Measurements from ENCODE around the gene CTSG.
"Not testable (repeated sequence)": the region's sequence is repeated elsewhere in the genome, so short reads cannot be mapped to it uniquely, and the experiment has no call there.

The CTSG gene

GRCh38 chr14:24565766-24566165 is 10.3 kb downstream of the CTSG start:
- Histone ChIP-seq H3K79me2 (ENCODE audit: low read length) (no peaks in the 10 kb centered on the region), H3K27ac (ENCODE audit: low read length) (no peak overlapping the region), H3K9ac (ENCODE audit: low read length) (no peak overlapping the region), H3K4me1 (ENCODE audit: low read length) (no peaks in the 10 kb centered on the region), H3K4me2 (ENCODE audit: low read length) (no peak overlapping the region), H3K4me3 (ENCODE audit: low read length) (no peak overlapping the region), H3K9me3 (ENCODE audit: insufficient read depth, low read length) (no peaks in the 10 kb centered on the region), H4K20me1 (ENCODE audit: insufficient read depth, low read length) (no peaks in the 10 kb centered on the region), H2AFZ (ENCODE audit: low read depth, low read length) (no peak overlapping the region), H3K27me3 (ENCODE audit: low read depth, low read length) (no peaks in the 10 kb centered on the region), H3K36me3 (replicated peaks; ENCODE audit: low read depth, low read length) (no peaks in the 10 kb centered on the region)
- TF ChIP-seq EZH2phosphoT487 (IDR thresholded peaks at IDR 0.05; ENCODE audit: low read depth) (no peak), CTCF (IDR thresholded peaks at IDR 0.05; ENCODE audit: low read depth, low read length) (no peak)

- no peak overlapping the region for H3K4me2 ChIP-seq (ENCODE audit: low read length)
- no peak for TF ChIP-seq EZH2phosphoT487 (IDR thresholded peaks at IDR 0.05; ENCODE audit: low read depth)
- no peak for TF ChIP-seq CTCF (IDR thresholded peaks at IDR 0.05; ENCODE audit: low read depth, low read length)
- H3K27ac ChIP-seq (ENCODE audit: low read length): no peak overlapping the region
- H3K4me3 ChIP-seq (ENCODE audit: low read length): no peak overlapping the region
- H2AFZ ChIP-seq (ENCODE audit: low read depth, low read length): no peak overlapping the region
- H3K9me3 ChIP-seq (ENCODE audit: insufficient read depth, low read length): no peaks in the 10 kb centered on the region
- H4K20me1 ChIP-seq (ENCODE audit: insufficient read depth, low read length): no peaks in the 10 kb centered on the region
- no peaks in the 10 kb centered on the region for H3K4me1 ChIP-seq (ENCODE audit: low read length)
- H3K27me3 ChIP-seq (ENCODE audit: low read depth, low read length): no peaks in the 10 kb centered on the region
- no peaks in the 10 kb centered on the region for H3K36me3 ChIP-seq (replicated peaks; ENCODE audit: low read depth, low read length)
- H3K9ac ChIP-seq (ENCODE audit: low read length): no peak overlapping the region
- no peaks in the 10 kb centered on the region for H3K79me2 ChIP-seq (ENCODE audit: low read length)
Observed at GRCh38 chr14:24563505-24563904, 12.5 kb downstream of the CTSG start.

- no peaks in the 10 kb centered on the region for H3K27me3 ChIP-seq (ENCODE audit: low read depth, low read length)
- no peak overlapping the region for H3K27ac ChIP-seq (ENCODE audit: low read length)
- no peak overlapping the region for H3K4me3 ChIP-seq (ENCODE audit: low read length)
- H3K4me1 ChIP-seq (ENCODE audit: low read length): no peaks in the 10 kb centered on the region
- H3K9ac ChIP-seq (ENCODE audit: low read length): no peak overlapping the region
- H3K9me3 ChIP-seq (ENCODE audit: insufficient read depth, low read length): no peaks in the 10 kb centered on the region
- no peak overlapping the region for H3K4me2 ChIP-seq (ENCODE audit: low read length)
- H3K36me3 ChIP-seq (replicated peaks; ENCODE audit: low read depth, low read length): no peaks in the 10 kb centered on the region
- TF ChIP-seq EZH2phosphoT487 (IDR thresholded peaks at IDR 0.05; ENCODE audit: low read depth) (no peak), CTCF (IDR thresholded peaks at IDR 0.05; ENCODE audit: low read depth, low read length) (no peak)
- H4K20me1 ChIP-seq (ENCODE audit: insufficient read depth, low read length): no peaks in the 10 kb centered on the region
- no peak overlapping the region for H2AFZ ChIP-seq (ENCODE audit: low read depth, low read length)
- H3K79me2 ChIP-seq (ENCODE audit: low read length): no peaks in the 10 kb centered on the region
Observed at GRCh38 chr14:24556756-24557155, 19.3 kb downstream of the CTSG start.

GRCh38 chr14:24549064-24549463 is 27.0 kb downstream of the CTSG start:
- H3K9me3 ChIP-seq (ENCODE audit: insufficient read depth, low read length): not testable (repeated sequence)

More at GRCh38 chr14:24549064-24549463, 27.0 kb downstream of the CTSG start:
- H3K4me3 ChIP-seq (ENCODE audit: low read length); H3K4me2 ChIP-seq (ENCODE audit: low read length); H2AFZ ChIP-seq (ENCODE audit: low read depth, low read length); H3K4me1 ChIP-seq (ENCODE audit: low read length); H3K9ac ChIP-seq (ENCODE audit: low read length); H4K20me1 ChIP-seq (ENCODE audit: insufficient read depth, low read length); H3K27me3 ChIP-seq (ENCODE audit: low read depth, low read length); H3K27ac ChIP-seq (ENCODE audit: low read length); H3K79me2 ChIP-seq (ENCODE audit: low read length); H3K36me3 ChIP-seq (replicated peaks; ENCODE audit: low read depth, low read length): not testable (repeated sequence)

Measured in OCI-LY3 (cell line).